Midbrain (tissue), 1 donor: Measurements from ENCODE around the gene FLT3.
A peak's percentile ranks its signal among the peaks of the same experiment; 100 is the strongest.
"Not testable (repeated sequence)": the region's sequence is repeated elsewhere in the genome, so short reads cannot be mapped to it uniquely, and the experiment has no call there.

Source experiments
- DNase-seq: peaks from one replicate; lab custom pipeline; 2025; lab: John Stamatoyannopoulos, UW

The FLT3 gene

DNA sequence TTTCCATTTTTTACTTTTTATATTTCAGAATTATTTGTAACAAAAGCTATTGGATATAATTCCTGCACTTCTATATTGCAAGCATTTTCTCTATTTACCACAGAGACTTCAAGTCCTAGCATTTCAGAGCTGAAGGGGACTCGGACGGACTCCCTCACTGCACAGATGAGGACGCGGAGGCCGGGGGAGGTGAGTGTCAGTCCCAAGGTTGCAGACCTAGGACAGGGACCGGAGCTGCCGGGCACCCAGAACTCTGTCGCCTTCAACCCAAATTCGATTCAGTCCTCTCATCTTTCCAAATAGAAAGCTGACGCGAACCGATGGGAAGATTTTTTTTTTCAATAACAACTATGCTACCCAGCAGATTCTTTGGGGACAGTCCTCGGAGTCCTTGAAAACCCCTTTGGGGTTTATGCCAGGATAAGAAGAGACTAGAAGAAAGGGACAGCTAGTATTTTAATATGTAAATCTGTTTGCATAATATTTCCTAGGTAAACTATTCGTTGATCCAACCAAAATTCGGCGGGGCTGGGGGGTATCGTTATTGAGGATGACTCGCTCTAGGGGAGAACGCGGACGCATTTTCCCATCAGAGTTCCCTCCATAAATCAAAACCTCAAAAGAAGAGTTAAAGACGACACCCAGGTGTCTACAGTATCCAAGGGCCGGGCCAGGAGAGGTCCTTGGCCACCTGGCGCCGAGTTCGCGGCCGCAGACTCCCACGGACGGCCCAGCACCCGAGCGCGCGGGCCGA, 803 bp downstream of the FLT3 start:
- no peak for DNase-seq

DNA sequence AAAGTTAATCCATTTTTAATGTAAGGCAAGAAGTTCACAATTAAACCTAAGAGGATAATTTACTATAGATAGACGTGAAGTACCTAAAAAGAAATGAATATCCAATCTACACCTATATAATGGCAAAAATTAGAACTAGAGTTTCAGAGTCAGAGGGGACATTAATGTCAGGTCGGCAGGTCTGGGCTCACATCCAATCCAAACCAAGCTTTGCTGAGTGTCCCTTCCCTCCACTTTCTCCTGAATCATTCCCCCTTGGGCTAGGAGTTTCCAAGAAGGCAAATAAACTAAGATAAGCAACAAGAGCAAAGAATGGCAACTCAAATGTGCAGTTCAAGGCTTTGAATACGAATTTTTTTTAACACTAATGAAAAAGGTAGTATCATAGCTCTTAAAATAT, 2.9 kb downstream of the FLT3 start:
- DNase-seq: no peak

DNA sequence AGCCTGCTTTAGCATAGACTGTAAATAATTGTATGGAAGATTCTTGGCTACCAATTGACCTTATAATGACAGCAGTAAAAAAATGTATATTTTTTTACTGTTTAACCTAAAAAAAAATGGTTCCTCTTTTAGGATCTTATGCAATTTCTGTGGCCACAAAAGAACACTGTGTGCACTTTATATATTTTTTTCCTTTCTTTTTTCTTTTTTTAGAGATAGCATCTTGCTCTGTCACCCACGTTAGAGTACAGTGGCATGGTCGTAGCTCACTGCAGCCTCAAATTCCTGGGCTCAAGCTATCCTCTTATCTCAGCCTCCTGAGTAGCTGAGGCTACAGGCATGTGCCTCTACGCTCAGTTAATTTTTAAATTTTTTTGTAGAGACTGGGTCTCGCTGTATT, 6.1 kb downstream of the FLT3 start:
- no peak for DNase-seq

DNA sequence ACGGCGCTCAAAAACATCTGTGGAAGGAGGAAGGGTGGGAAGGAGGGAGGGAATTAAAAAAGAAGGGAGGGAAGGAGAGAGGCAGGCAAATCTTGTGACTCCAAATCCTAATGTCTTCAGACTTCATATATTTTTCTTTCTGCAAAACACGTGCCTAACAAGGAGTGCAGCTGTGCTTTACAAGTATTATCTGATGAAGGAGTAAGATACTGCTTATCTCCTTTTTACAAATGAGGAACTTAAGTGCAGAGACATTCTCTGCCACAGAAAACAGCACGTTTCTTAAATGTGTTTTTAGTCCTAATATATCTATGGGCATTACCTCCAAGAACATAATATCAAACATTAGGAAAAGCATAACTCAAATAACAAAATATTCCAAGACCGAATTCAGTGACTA, 6.5 kb downstream of the FLT3 start:
- DNase-seq: no peak

DNA sequence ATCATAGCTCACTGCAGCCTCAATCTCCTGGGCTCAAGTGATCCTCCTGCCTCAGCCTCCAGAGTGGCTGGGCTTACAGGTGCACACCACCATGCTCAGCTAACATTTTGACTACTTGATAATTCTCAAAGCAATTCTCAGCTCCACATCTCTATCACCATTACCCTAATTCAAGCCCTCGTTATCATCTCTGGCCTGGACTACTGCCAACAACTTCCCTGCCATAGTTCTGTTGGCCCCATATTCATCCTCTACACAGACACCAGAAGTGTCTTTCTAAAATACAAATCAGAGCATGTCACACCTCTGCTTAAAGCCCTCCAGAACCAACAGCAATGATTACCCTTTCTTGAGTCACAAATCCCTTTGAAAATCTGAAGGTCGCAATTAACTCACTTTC, 7.9 kb downstream of the FLT3 start:
- DNase-seq: no peak

DNA sequence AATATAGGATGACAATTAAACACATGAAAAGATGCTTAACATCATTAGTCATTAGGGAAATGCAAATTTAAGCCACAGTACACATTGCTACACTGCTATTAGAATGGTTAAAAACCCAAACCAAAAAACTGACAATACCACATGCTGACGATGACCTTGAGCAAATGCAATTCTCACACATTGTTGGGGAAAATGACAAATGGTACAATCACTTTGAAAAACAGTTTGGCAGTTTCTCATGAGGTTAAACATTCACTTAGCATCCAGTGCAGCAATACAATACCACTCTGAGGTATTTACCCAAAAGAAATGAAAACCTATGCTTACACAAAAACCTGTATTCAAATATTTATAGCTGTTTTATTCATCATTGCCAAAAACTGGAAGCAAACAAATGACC, 11.3 kb downstream of the FLT3 start:
- no peak for DNase-seq

DNA sequence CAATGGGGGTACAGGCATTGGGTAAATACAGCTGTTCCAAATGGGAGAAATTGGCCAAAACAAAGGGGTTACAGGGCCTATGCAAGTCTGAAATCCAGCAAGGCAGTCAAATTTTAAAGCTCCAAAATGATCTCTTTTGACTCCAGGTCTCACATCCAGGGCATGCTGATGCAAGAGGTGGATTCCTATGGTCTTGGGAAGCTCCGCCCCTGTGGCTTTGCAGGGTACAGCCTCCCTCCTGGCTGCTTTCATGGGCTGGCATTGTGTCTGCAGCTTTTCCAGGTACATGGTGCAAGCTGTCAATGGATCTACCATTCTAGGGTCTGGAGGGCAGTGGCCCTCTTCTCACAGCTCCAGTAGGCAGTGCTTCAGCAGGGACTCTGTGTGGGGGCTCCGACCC, 22.6 kb downstream of the FLT3 start:
- DNase-seq: not testable (repeated sequence)

DNA sequence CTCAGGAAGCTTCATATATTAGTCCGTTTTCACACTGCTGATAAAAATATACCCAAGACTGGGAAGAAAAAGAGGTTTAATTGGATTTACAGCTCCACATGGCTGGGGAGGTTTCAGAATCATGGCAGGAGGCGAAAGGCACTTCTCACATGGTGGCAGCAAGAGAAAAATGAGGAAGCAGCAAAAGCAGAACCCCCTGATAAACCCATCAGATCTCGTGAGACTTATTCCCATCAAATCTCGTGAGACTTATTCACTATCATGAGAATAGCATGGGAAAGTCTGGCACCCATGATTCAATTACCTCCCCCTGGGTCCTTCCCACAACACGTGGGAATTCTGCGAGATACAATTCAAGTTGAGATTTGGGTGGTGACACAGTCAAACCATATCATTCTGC, 23.1 kb downstream of the FLT3 start:
- DNase-seq: no peak

DNA sequence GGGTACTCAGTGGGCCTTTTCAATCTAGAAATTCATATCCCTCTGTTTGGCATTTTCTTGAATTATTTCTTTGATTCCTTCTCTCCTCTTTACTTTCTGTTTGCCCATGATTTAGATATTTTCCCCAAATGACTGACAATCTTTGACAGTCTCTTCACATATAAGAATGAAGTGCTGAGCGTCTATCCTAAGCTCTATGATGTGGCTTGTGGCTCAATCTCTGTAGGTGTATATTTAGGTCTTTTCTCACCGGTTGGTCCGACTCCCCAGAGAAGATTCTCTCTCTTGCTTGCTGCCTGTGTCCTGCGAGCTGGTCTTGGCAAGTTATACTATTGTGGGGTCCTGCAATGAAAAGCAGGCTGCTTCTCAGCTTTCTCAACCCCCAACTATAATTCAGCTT, 29.0 kb downstream of the FLT3 start:
- no peak for DNase-seq

DNA sequence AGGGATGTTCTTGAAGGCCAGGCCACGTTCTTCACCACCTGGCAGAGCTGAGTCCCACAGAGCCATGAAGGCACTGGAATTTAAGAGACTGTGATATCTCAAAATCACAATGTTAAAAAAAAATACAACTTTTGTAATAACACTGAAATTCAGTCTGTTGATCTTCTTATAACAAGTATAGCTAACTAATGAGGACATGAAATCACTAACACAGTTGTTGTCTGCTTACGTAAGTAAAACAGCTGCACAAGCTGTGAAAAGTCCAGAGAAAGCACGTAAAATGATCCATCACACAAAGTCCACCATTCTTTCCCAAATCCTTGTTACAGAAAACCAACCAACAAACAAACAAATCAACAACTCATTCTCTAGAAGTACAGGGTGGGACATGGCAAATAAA, 32.9 kb downstream of the FLT3 start:
- no peak for DNase-seq

DNA sequence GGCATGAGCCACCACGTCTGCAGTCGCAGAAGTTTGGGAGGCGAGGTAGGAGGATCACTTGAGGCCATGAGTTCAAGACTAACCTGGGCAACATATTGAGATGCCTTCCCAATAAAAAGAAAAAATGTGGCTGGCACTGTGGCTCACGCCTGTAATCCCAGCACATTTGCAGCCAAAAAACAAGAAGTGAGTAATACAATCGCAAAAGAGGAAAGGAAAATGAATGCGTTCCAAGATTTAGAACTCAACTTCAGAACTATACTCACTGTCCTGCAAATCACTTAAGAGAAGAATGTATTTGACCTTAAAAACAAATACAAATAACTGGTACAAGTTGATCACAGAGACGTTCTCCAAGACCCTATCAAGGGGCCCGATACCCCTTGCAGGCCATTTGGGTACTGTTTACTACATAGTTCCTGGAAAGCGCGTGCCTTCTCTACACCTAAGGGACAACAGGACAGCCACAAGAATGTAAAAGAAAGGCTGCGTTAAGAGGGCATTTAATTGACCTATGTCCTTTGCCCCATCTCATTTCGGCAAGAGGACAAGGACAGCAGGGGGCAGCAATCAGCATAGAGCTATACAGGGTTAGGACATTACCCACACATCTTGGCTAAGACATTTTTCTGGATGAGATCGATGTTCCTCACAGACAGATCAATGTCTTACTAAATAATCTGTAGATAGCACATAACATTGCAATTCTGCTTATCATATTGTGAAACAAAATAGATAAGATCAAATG, 41.3 kb downstream of the FLT3 start:
- DNase-seq: peak; percentile 18

DNA sequence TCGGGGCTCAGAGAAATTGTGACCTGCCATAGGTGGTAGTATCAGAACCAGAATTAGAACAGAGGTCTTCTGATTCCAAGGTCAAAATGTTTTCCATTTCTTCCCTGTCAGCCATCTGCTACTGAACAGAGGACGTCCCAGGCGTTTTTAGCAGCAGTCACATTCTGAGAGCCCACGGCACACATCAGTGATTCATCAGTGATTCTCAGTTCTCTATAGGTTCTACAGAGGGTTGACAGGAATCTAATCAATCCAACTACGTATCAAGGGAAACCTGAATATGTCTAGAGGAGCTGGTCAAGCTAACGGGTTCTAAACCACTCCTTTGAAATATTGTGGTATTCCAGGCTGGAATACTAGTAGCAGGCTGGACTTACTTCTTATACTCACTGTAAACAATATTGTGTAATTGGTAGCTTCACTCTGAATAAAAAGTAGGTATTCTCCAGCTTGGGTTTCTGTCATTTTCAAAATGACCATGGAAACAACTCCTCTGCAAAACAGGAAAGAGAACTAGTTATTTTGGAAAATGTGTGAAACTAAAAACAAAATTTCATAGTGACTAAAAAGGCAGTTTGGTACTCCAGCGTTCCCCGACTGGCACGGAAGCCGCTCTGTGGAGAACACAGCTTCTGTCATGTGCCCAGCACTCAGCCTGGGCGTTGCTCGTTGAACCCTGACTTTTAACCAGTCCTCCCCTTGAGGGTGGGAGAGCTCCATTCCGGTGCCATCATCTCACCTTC, 43.2 kb downstream of the FLT3 start:
- no peak for DNase-seq

DNA sequence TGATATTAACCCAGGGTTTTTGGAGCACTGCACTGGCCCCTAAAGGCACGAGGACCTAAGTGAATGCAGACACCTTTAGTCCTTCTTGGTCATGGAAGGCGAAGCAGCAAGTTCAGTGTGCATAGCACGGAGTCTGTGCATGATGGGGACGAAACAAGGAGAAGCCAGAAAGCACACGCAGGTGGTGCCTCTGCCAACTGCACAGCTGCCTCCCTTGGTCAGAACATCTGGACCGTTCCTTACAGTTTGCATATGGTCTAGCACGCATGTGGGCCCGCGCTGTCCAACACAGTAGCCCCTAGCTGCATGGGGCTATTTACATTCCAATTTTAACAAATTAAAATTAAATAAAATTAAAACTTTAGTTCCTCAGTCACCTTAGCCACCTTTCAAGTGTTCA, 44.0 kb downstream of the FLT3 start:
- no peak for DNase-seq

DNA sequence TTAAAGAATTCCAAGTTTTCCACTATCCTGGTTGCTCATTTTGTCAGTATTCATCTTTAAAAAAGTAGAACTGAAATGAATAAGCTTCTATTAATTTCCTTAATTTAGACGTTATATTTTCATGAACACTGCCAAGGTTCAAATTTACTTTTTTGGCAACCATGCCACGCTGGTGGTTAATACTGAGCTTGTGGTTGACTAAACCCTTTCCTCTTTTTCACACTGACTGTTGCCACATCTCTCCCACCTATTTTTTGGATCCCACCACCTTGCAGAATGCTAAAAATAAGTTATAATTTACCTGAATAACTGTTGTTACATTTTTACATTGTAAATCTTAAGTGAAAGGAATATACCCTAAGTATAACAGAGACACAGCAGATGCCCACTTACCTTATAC, 45.0 kb downstream of the FLT3 start:
- DNase-seq: no peak

DNA sequence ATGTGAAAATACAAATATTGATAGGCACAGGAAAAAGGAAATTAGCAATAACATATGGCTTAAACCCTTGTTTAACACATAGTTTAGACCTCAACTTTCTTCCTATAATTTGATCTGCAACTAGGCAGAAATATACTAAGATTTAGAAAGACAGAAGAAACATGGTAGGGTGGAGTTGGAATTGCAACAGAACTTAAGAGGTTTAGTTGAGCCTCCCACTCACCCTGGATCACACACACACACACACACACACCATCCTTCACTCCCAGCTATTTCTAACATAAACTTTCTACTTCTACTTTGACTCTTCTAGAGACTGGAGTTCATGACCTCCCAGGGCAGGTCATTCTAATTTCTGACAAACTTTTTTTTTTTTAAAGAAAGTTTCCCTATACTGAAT, 47.4 kb downstream of the FLT3 start:
- DNase-seq: no peak

DNA sequence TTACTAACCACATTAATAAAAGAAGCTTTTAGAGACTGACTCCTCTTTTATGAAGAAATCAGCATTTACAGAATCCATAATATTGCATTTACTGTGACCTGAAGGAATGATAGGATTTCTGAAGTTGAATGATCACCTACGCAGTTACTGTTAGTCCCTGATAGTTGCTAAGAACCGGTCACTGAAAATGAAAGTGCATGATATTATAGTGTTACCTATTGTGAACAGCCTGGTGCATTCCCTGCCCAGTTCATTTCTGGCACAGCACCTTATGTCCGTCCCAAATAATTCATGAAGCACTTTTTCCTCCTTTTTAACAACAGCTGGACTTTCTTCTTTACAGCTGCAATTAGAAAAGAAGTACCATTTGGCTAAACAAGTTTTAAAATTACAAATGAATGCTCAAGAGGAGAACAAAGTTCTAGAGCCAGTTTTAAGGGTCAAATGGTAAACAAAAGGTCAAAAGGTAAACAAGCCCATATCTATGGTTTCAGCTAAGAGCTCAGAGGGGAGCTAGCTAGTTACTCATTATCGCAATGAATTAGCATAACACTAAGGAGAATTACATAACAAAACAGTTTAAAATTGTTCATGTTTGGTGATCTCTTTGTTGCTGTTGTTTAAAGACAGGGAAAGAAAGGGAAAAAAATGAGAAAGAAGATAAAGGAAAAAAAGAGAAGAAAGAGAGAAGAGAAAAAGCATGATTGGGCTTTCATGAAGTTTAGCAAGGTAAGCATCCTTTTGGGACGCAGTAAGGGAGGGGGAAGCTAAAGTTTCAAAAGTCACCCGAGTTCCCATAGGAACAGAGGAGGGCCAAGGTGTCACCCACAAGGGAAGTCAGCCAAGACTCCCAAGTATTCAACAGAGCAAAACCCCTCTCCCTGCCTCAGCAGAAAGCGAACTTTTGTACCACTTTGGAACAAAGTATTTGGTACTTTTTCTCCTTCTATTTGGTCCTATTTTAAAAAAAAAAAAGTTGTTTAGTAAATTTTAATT, 50.2 kb downstream of the FLT3 start:
- no peak for DNase-seq

DNA sequence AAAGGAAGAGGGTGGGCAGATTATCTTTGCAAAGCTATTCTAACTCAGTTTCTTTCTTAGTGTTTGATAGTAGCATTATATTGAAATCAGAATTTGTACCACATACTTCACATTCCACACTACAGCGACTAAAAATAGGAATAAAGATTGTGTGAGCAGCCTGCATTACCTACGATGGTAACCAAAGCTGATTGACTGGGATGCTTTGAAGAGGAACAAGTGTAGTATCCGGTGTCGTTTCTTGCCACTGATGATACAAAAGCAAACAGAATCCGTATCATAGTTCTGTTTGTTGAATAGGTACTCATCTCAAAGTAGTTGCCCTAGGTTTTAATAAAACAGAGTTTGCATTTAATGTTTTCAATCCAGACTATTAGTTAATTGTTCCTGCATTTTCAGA, 51.2 kb downstream of the FLT3 start:
- no peak for DNase-seq

DNA sequence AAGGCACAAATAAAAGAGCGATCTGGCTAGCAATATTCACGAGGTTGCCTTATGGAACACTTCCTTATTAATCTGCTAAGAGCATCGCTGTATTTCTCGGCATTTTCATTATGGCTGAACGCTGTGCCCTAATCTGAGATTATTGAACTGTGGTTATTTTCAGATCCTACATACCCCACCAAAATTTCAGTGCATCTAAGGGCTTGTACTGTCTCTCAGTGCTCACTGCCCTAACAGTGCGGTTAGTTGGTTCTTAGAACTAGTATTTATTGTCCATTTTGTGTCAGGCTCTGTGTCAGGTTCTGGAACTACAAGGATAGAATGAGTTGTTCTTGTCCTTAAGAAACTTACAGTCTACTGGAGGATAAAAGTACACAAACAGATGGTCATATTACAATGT, 51.6 kb downstream of the FLT3 start:
- no peak for DNase-seq

DNA sequence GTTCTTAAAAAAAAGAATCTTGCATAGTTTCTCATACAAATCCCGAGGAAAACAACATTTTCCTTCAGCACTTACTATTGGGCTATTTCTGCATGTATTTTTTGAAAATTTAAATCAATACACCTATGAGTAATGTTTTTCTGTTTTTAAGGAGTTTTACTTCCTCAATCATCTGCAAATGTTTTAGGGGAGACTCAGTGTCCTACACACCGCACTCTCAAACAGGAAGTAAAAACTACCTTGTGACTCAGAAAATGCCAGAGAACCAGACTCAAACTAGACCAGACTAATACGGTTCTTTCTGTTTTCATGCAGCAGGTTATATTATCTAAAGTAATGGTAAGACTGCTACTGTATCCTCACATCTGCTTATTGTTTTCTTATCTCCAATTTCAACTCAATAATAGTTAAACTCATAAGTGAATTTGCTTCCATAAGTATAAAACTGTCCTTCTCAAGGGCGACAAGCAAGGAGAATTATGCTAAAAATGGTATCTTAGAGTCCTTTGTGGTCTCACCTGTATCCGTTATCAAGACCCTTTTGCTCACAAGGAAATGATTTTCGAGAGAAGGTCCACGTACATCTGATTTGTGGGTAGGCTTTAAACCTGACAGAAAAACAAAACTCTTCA, 52.5 kb downstream of the FLT3 start:
- no peak for DNase-seq

DNA sequence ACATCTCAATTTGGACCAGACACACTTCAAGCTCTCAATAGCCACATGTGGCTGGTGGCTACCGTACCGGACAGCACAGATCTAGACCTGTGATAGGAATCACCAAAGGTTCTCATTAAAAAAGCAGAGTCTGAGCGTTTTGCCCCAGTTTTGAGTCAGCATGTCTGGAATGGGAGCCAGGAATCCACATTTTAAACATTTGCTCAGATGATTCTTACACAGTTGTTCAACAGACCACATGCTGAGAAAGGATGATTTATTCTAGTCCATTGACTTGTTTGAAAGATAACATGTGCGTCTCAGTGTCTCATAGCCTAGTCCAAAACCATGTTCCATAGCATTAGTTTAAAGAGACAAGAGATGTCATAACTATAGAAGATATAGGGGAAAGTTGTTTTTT, 53.4 kb downstream of the FLT3 start:
- no peak for DNase-seq

DNA sequence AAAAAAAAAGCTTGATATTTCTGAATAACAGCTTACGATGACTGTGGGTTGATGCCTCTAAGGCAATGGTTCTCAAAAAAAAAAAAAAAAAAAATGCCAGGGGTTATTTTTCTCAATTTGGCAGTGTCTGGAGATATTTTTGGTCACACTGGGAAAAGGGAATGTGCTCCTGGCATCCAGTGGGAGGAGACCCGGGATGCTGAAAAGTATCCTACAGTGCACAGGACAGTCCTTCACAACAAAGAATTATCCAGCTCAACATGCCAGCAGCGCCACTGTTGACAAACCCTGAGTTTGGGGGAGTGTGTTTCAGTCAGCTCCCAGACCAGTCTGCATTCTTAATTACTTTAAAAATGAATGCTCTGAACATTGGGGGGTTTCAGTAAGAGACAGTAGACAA, 54.5 kb downstream of the FLT3 start:
- DNase-seq: no peak
